Measurements from ENCODE around the gene COQ8A.

The COQ8A gene

DNA sequence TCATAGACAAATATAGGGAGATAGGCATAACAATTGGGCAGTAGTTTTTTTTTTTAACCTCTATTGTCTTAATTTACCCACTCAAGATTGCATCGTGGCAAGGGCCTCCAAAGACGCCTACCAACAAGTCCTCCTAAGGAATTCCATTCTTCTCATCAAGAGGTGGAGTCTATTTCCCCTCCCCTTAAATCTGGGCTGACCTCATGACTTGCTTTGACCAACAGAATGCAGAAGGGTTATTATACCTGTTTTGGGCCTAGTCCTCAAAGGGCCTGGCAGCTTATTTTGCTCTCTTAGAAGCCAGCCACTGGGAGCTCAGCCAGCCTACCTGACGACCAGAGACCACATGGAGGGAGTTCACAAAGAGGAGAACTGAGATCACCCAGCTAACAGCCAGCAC is 92.3 kb downstream of the COQ8A start:
- DNase-seq: no peak

DNA sequence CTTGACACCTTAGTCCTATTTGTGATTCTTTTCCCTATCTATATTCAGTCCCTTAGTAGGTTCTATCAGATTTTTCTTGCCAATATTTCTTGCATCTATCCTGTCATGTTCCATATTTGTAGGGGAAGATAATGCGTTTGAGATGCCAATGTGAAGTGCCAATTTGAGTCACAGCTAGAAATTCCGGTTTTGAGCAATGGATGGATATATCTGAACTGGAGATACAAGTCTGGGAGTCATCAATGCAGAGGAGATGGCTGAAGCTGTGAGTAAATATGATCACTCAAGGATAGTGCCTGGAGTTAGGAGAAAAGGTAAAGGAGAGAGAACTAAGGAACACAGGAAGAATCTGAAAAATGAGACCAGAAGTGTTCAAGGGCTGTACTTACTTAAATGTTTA is 93.8 kb downstream of the COQ8A start:
- no peak for DNase-seq

DNA sequence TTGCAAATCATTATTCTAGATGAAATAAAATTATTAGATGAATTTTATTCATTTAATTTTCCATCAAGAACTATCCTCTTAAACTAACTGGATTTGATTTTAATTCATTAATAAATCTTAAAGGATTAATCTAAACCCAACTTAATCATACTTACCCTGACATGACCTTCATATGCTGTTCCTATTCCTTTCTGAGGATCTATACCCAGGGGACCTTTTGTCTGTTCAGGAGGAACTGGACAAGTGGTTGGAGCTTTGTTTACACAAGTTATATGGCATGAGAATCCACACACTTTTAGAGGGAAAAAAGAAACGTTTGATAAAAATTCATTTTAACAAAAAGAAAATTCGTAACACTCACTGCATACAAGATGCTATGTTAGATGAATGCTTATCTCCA is 95.2 kb downstream of the COQ8A start:
- DNase-seq: no peak

DNA sequence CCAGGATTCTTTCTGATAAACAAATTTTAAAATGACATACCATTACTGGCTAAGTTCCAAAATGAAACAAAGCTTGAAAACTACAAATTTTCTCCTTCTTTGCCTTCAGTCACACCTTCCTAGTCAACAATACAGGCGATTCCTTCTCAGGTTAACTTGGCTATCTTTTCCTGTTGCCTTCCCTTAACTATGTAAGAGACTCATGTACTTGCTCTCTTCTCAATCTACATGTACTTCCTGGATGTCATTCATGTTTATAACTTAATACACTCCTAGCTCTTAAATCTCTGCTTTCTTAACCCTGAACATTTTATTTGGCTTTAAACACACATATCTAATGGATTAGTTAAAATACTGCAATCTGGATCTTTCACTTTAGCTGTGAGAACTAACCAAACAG is 97.0 kb downstream of the COQ8A start:
- no peak for DNase-seq
